NCI-H526 treated with DMSO at 0.1 percent for 48 hours (cell line): ENCODE data around the gene NRXN2.
A peak's percentile ranks its signal among the peaks of the same experiment; 100 is the strongest.

Experiments used
- DNase-seq: peaks from one replicate; lab custom pipeline; 2025; lab: John Stamatoyannopoulos, UW

NRXN2 gene

DNA sequence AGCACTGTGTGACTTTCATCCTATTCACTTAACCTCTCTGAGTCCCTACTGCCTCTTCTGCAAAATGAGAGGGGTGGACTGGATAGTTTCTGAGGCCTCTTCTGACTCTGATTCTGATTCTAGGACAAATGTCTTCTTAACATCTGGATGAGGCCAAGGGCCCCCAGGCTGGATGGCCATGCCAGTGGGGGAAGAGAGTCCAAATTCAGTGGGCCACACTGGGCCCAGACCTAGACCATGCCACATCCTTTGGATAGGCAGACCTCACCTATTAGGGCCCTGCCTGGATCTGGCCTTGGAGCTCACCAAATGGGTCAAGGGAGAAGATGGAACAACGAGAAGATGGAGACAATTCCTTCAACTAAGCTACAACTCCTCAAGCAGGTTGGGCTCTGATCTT, 24.6 kb downstream of the NRXN2 start:
- DNase-seq: no peak

DNA sequence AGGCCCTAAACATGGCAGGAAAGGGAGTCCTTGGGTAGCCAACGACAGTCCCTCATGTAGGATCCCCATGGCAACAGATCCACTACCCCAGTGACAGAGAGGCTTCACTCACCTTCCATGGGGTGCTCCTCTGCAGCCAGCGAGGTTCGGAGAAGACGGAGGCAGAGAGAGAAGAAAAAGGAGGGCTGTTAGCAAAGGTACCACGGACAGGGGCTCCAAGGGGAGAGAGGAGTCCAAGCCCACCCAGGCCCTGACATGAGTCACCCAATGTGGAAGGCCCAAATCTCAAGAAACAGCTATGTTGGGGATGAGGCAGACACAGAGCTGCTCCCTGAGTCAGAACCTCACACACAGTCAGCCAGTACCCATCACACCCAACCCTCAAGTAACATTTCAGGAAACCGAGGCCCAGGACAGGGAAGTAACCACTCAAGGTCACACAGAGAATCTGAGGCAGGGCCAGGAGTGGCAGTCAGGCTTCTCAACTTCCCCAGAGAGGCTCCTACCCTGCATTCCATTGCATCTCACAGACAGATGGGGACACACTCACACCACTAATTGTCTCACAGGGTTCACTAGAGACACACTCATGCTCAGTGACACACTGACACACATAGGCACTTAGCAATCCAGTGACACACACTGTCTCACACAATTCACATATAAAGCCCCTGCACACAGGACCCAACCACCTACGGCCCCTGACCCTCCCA, 25.2 kb downstream of the NRXN2 start:
- DNase-seq: no peak

DNA sequence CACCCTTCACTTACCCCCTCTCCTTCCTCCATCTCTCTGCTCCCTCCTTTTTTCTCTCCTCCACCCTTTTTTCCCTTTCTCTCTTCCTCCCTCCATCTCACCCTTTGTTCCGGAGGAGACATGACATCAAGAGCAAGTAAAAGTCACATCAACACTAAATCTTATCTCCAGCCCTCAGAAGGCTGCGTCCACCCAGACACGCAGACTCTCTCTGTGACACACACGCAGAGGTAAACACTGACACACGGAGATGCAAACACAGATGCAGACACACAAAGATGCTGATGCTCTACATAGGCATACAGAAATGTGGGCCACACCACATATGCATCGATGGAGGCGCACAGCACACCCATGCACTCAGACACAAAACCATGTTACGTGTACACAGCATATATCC, 27.0 kb downstream of the NRXN2 start:
- DNase-seq: no peak

DNA sequence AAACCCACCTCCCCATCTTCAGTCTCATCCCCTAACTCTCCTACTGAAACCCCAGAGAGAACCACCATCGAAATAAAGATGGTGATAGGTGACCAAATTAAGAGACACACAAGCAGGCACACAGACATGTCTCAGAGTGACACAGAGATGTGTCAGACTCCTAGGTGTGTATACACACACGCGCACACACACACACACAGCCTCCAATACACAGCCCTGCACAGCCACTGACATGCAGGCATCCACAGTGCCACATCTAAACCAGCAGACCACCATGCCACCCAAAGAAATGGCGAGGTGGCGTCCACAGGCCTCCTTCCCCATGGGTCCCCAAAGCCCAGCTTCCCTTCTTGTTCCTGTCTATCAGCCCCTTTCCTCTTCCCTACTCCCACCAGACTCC, 27.4 kb downstream of the NRXN2 start:
- no peak for DNase-seq

DNA sequence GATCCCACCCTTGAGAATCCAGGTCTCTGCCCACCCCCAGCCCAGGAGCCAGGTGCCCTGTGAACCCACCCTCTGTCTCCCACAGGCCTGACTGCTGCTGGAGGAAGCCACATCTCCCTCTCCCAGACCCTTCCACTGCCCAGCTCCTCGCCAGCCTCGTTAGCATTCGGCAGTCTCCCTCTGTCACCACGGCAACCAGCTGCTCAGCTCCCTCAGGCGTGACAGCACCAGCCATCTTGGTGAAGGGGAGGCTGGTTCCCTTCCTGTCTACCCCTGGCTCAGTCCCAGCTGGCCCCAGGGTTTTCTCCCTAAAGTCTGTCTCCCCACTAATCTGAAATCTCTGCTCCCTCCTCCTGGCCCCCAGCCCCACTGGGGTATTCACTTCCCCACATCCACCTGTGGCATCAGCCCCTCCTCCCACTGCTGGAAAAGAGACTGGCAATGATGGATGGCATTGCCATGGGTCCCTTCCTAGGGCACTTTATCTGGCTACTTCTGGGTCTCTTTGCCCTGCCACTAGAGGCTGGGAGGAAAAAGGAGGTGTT, 28.1 kb downstream of the NRXN2 start:
- peak; percentile 50 for DNase-seq

DNA sequence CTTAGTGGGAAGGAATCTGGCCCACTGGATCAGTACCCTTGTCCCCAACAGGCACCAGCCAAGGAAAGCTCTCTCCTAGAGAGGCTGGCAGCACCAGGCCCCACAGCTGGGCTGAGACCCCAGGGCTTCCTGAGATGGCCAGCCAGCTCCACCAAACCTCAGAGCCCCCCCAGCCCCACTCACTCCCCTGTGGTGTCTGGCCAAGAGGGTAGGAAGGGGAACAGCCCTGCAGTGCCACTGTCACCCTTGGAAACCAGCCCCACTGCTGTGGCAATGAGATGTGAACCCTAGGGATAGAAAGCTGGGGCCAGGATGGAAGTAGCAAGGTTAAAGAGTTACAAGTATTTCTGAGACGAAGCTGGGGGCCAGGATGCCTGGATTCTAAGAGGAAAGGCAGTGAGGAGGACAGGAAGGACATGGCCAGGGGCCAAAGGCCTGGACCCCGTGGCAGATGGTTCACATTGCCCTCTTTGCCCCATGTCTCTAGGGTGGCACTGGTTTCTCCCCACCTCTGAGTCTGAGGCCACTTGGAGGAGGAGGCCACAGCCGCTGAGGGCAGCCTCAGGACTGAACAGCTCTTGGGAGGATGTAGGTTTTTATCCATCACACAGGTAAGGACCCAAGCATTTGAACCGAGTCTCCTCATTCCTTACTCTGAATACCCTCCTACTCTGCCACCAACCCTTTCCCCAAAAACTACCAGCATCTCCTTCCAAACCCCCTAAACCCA, 28.8 kb downstream of the NRXN2 start:
- DNase-seq: no peak

DNA sequence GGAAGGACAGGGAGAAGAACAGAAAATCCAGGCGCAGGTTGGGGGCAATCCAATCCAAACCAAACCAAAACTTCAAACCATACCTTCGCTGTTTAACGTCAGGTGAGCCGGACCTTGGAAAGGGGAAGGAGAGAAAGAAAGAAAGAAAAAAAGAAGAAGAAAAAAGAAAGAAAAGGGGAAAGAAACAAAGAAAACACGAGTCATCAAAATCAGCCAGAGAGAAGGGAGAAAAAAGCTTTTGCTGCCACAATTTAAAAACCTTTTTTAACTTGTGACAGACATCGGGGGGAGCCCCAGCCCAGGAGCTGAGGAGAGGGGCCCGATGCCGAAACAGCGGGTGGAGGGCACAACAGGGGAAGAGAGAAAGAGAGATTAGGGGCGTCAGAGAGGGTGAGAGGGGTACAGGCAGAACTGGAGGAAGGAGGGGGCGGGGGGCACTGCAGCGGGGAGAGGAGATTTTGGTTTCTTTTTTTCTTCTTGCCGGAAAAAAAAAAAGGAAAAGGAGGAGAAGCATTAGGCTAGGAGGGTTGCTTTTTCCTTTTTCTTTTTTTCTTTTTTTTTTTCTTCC, 30.1 kb downstream of the NRXN2 start:
- DNase-seq: no peak

DNA sequence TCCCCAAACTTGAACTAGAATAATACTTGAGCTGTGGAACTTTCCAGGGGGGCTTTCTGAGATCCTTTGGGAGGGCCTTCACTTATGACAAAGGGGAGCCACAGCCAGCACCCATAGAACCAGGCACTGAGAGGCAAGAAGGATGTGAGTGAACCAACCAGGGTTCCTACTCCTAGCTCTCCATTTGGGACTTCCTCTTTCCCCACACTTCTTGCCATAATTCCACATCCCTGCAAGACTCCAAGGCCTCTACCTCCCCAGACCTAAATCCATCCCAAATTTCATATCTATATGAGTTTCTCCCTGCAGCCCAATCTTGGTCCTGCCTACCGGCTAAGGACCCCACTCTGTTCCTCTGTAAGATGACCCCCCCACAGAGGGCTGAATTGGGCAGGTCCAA, 31.5 kb downstream of the NRXN2 start:
- DNase-seq: no peak

DNA sequence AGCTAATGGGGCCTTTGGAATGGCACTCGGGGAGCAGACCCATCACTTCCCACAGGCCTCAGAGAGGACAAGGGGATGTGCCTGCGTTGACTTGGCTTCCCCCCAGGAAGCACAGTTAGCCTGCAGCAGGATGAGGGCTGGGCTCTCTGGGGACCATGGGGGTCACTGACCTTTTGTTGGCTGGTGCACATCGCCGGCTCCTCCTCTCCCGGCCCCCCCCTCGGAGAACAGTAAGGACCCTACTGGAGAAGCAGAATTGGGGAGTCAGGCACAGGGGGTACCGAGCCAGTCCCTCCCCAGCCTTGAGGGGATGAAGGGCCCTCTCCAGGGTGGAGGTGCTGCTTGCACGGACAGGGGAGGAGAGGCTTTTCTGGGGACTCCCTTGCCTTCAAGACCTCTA, 32.8 kb downstream of the NRXN2 start:
- no peak for DNase-seq

DNA sequence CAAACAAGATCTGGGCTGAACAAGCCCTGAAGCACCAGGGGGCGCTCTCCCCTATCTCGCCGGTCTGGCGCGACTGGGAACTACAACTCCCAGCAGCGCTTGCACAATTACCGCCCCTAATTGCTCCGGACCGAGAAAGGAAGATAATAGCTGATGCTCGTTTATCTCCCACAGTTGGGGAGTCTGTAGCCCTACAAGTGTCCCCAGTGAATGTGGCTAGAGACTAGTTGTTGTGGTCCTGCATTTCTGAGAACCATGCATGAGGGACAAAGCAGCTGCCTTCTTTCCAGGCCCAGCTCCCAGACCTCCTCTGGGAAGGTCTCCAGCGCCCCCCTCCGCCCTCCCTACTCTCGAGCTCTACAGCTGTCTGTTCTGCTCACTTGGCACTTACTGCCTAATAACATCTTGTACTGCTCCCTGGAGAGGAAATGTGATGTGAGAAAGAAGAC, 34.4 kb downstream of the NRXN2 start:
- peak; percentile 90 for DNase-seq

DNA sequence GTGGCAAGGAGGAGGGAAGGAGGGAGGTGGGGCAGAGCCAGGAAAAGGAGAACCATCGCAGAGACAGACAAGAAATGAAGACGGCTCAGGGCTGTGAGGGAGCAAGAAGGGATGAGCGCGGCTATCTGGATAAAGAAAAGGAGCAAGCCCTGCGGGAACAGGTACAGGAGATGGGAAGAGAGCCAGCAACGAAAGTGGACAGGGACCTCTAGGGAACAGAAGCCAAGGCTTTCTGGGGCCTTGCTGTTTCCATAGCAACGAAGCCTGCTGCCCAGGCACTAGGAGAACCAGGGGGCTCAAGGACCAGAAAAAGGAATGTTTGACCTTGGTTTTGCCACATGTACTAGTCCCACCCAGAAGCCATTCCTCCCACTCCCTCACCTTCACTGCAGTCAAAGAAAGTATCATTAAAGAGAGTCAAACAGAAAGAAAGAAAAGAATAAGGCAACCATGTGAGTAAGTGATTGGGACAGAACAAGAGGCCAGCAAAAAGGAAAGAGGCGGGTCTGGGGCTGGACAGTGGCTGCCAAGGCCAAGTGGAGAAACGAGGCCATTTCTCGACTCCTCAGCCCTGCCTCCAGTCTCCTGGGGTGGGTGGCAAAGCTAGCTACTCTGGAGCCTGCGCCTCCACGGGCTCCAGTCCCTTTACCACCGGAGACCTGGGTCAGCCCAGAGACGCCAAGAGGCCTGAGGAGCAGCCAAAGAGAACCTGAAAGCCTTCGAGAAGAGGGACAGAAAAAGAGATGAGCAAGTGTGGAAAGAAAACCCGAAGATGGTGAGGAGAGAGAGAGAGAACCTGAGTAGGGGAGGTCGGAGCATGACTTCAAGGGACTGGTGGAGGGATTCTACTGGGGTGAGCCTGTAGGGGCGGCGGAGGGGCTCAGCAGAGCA, 35.1 kb downstream of the NRXN2 start:
- DNase-seq: no peak

DNA sequence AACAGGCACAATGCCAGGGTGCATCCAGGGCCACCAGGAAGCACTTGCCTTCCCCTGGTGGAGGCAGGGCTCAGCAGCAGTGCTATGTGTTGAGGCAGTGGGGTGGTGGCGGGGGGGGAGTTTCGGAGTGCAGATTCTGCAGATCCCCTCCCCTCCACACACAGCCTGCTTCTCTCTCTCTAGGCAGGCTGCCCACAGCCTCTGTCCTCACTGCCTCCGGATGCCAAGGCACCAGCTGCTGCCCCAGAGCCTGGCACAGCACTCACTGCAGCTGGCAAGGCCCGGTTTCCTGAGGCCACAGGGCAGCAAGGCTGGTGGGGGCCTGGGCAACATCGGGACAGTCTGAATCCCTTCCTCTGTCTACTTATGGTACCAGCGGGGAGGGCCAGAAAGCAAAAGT, 35.8 kb downstream of the NRXN2 start:
- DNase-seq: no peak

DNA sequence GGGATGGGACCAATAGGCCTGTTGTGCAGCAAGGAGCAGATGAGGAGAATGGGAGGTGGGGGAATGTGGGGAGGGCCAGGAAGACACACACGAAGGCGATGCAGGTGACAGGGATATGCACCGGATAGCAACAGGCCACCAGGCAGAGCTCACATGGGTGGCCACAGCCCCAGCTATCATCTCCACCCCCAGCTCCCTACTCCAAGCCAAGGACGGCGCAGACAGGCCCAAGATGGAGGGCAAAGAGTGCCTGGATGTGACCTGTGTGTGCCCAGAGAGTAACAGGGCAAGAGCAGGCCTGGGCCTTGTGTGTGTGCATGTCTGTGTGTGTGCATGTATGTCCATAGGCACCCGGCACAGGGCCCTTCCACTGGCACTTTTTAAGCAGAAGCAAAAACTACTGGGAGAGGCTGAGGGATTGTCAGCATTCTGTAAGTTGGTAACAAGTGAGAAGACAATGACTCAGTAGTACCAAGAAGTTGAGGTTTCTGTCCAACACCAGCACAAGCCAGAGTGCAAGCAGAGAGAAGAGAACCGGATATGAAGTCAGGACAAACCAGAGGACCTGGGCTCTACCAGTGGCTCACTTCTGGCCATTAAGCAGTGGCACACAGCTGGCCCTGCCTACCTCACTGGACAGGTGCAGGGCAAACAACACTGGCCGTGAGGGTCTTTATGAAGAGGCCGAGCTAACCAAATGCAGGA, 36.4 kb downstream of the NRXN2 start:
- DNase-seq: no peak

DNA sequence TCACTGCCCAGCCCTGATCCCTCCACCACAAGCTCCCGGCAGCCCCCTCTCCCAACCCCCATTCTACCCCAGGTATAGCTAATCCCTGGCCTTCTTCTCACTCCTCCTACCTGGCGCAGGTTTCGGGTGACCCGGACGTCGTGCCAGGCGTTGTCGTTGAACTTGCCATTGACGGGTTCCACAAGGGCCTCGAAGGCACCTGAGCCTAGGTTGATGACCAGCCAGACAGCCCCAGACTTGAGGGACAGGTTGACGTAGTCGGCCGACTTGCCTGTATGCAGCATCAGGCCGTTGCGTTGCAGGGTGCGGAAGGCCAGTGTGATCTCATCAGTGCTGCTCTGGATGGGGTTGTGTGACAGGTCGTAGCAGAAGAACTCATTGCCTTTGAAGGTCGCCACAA, 37.5 kb downstream of the NRXN2 start:
- no peak for DNase-seq

DNA sequence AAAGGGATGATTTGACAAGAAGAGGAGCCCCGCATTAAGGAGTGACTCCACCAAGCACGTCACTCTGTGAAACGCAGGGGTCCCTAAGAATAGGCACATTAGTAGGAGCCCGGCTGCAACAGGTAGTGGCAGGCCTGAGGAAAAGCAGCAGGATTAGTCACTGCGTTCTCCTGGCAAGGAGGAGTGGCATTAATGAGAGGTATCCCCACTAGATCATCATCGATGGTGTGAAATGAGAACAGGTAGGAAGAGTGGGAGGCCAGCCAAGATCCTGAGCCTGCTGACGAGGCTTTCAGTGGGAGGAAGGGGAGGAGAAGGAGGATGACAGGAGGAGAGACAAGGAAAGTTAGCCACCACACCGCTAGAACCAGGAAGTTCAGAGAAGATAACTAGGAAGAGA, 38.6 kb downstream of the NRXN2 start:
- no peak for DNase-seq

DNA sequence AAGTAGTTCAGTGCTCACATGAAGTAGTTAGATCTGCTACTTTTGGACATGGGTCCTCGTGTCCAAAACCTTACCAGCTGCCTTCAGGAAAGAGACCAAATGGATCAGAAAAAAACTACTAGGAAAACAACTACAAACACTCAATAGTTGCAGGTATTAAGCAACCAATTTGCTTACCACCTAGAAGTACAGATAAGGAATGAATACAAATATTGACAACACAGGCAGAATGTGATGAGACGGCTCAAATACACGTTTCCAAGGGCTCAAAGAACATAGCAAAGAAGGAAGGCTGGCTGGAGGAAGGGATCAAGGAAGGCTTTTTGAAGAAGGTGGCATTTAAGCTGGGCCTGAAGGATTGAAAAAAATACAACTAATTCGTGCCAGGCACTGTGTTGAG, 41.8 kb downstream of the NRXN2 start:
- no peak for DNase-seq

DNA sequence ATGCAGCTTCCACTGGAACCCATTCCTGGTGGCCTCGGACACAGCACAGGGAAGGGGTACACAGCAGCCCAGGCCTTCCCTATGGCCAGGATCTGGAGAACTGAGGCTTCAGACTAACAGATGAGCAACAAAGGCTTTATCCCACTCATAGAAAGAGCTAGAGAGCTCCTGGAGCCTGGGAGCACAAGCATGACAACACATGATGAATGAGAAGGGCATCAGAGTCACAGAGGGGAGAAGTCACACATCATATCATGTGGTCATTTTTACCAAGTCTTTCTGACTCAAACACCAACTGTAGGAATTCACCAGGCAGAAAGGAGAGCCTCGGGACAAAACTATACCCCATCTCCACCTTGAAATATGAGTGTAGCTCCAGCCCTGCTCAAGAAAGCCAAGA, 43.2 kb downstream of the NRXN2 start:
- no peak for DNase-seq

DNA sequence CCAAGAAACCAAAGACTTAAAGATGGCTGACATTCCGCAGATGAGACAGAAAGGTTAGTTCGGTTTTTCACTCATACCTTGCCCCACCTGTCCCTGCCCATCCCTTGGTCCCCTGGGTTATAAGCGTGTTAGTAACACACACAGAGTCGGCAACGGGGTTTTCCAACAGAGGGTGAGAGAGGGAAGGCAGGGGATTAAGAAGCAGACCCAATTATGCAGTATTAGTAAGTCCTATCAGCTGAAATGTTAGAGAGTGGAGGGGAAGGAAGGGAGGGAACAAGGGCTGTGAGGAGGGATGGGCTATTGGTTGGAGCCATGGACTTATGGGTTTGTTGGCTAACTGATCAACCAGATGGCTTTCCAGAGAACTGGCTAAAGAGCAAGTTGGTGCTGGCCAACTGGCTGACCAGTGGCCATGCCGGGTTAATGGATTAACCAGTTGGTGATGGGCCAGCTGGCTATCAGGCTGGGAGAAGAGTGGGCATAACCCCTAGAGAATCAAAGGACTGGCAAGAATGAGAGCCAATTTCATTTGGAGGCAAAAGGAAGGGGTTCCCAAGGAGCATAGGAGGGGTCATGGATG, 45.5 kb downstream of the NRXN2 start:
- no peak for DNase-seq

DNA sequence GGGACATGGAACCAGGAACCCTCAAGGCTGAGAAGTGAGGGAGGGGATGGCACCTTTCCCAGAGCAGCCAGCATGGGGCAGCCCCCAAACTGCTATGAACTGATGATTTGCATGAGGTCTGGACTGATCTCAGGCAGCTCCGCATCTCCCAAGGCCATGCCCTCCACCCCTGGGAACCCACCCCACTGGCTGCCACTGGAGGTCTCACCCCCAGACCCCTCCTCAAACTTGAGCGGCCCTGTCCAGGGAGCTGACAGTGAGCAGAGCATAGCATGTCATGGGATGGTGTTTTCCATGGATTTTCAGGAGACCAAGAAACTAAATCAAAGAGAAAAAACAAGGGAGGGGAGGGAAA, 46.8 kb downstream of the NRXN2 start:
- DNase-seq: no peak

DNA sequence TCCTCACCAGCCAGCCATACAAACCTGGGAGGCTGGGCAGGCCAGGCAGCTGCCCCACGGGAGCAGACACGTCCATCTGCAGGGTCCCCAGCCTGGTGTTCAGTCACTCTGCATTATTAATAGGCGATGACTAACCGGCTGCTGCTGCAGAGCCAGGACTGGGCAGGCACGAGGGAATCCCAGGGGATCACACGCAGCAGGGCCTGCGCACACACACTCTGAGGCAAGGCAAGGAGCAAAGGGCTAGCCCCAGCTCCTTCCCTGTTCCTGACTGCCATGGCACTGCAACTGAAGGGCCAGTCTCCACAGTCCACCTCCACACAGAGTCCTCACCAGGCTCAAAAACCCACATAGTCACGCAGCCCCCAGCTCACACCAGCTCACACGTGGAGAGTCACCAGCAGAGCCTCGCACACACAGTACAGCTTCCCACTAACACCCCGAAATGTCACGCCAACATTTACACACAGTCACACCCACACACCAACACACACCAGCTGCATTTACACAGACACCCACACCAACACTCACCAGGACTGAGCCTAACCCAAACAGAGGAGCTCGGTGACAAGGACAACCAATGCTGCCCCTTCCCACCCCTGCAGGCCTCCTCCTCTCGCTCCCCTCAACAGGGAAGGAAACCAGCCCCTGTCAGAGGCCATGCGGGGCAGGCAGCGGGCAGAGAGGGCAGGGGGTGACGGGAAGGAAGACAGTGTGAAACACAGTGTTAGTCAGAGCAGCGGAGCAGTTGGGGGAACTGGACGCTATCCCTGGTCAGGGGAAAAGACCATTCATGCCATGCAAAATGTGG, 47.3 kb downstream of the NRXN2 start:
- DNase-seq: peak; percentile 71
